Calu3 (cell line): ENCODE results near the gene BRF1. TPM values are rescaled to one million over a fixed set of nuclear protein-coding genes. Genes with fewer than 3 reads are reported as not detected.

Experiments used
- BruUV-seq: library from RNA; stranded (reverse); fragments of 400-500 nt; replicated peaks from 2 replicates; lab custom pipeline; 2021; lab: Mats Ljungman, UMichigan
- CTCF ChIA-PET: fragments of 300-600 bp; sonication (Branson Sonifier 250); formaldehyde crosslinking; loops from one replicate; lab custom pipeline; 2022; ENCODE audit warnings: antibody characterized with exemption; lab: Charles Lee
- DNase-seq: peaks from one replicate; pipeline ENCODE4 v3.0.0; 2022
- H3K27ac Mint-ChIP-seq: one replicate; pipeline ENCODE4 v1.8.0; 2022; ENCODE audit warnings: mixed read lengths; ENCODE audit not compliant: unreplicated experiment
- H3K27me3 Mint-ChIP-seq: one replicate; pipeline ENCODE4 v1.8.0; 2022; ENCODE audit warnings: mixed read lengths; ENCODE audit not compliant: unreplicated experiment
- H3K36me3 Mint-ChIP-seq: one replicate; pipeline ENCODE4 v1.8.0; 2022; ENCODE audit warnings: mild to moderate bottlenecking, moderate library complexity, mixed read lengths; ENCODE audit not compliant: insufficient read depth, unreplicated experiment
- H3K4me1 Mint-ChIP-seq: one replicate; pipeline ENCODE4 v1.8.0; 2022; ENCODE audit warnings: mild to moderate bottlenecking, low read depth, mixed read lengths; ENCODE audit not compliant: unreplicated experiment
- H3K4me3 Mint-ChIP-seq: one replicate; pipeline ENCODE4 v1.8.0; 2022; ENCODE audit warnings: mild to moderate bottlenecking, low read depth, moderate library complexity, mixed read lengths; ENCODE audit not compliant: unreplicated experiment
- H3K9me3 Mint-ChIP-seq: one replicate; pipeline ENCODE4 v1.8.0; 2022; ENCODE audit warnings: low read depth, mixed read lengths; ENCODE audit not compliant: unreplicated experiment
- intact Hi-C: fragments of 100-400 bp; cut with micrococcal nuclease; formaldehyde crosslinking; loops from one replicate; pipeline ENCODE4 v1.10.0; 2022; ENCODE audit not compliant: unreplicated experiment
- total RNA-seq: library from RNA; stranded (reverse); gene quantifications from 2 replicates; pipeline ENCODE4 v1.2.3, GENCODE V29; 2022
- TF ChIP-seq, protein P1 (sequence below): fragments of 200-600 bp; IDR thresholded peaks from one replicate; pipeline ENCODE4 v1.8.0; 2022; ENCODE audit warnings: antibody characterized with exemption; ENCODE audit not compliant: unreplicated experiment

BRF1 gene
- total RNA-seq, 1 experiment from 2014 or later, result 38.4 TPM

DNA sequence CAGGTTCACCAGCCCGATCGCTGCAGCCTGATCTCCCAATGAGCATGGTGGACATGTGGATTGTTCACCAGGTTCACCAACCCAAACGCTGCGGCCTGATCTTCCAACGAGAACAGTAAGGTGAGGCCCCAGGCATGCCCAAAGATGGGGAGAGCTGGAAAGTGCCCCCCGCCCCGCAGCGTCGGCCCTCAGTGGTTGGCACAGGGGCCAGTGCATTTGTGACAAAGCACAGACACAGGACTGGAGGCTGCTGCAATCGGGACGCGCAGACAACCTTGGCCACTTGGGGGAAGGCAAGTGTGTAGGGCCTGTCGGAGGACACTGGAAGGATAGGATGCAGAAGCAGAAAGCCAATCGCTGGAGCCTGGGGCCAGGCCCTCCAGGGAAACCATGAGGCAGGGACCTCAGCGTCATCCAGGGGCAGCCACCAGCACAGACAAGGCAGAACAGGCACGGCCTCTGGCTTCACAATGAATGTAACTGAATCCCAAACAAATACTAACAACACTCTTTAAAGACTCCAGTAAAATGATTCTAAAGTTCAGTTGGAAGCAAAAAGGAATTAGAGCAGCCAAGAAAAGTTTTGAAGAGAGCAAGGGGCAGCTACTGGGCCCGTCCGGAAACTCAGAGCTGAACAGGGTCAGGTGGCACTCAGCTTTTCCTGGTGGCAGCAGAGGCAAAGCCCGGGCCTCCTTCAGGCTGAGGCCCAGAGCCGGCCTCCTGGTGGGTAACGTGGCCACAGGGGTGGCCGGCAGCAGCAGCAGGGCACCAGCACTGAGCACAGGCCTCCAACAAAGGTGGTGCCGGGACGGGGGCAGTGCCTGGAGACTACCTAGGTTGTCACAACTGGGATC lies 13.3 kb downstream of the BRF1 start:
- intact Hi-C loops, result no loop called here
- no peaks in the 10 kb centered on the region for H3K27me3 Mint-ChIP-seq
- DNase-seq, result no peak
- no peaks in the 10 kb centered on the region for H3K4me1 Mint-ChIP-seq
- TF ChIP-seq, protein P1, sequence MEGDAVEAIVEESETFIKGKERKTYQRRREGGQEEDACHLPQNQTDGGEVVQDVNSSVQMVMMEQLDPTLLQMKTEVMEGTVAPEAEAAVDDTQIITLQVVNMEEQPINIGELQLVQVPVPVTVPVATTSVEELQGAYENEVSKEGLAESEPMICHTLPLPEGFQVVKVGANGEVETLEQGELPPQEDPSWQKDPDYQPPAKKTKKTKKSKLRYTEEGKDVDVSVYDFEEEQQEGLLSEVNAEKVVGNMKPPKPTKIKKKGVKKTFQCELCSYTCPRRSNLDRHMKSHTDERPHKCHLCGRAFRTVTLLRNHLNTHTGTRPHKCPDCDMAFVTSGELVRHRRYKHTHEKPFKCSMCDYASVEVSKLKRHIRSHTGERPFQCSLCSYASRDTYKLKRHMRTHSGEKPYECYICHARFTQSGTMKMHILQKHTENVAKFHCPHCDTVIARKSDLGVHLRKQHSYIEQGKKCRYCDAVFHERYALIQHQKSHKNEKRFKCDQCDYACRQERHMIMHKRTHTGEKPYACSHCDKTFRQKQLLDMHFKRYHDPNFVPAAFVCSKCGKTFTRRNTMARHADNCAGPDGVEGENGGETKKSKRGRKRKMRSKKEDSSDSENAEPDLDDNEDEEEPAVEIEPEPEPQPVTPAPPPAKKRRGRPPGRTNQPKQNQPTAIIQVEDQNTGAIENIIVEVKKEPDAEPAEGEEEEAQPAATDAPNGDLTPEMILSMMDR, result no peak
- no TSS peak for BruUV-seq
- no peaks in the 10 kb centered on the region for H3K9me3 Mint-ChIP-seq
- H3K4me3 Mint-ChIP-seq, result no peak overlapping the region
- CTCF ChIA-PET, result no interaction called here
- H3K36me3 Mint-ChIP-seq, result peaks cover 4% of the 10 kb centered on the region
- H3K27ac Mint-ChIP-seq, result no peak overlapping the region

DNA sequence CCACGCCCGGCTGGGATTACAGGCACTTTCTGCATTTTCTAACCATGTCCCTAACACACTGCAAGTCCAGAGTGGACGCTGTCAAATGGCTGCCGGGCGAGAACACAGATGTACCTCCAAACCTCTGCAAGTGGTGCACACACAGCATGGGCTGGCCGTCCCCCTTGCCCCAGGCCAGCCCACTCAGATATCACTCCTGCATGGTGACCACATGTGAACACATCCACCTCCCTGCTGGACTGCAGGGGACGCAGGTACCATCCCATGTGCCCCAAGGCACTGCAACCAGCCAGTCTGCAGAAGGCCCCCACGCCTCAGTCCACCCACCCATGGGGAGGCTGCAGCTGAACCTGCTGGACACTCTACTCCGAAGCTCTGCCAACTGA lies 14.0 kb downstream of the BRF1 start:
- no peak for DNase-seq
- no TSS peak for BruUV-seq
- H3K4me1 Mint-ChIP-seq, result no peaks in the 10 kb centered on the region

GRCh38 chr14:105285174-105285573 lies 15.6 kb downstream of the BRF1 start:
- no TSS peak for BruUV-seq
- TF ChIP-seq, protein P1, result no peak
- H3K4me3 Mint-ChIP-seq, result no peak overlapping the region
- intact Hi-C loops, result no loop called here
- no peaks in the 10 kb centered on the region for H3K9me3 Mint-ChIP-seq
- DNase-seq, result no peak
- peaks cover 4% of the 10 kb centered on the region for H3K36me3 Mint-ChIP-seq
- no peaks in the 10 kb centered on the region for H3K4me1 Mint-ChIP-seq
- H3K27me3 Mint-ChIP-seq, result no peaks in the 10 kb centered on the region
- no peak overlapping the region for H3K27ac Mint-ChIP-seq
- CTCF ChIA-PET, result no interaction called here

More for the DNA sequence above, 14.0 kb downstream of the BRF1 start:
- no peaks in the 10 kb centered on the region for H3K27me3 Mint-ChIP-seq
- no peak overlapping the region for H3K4me3 Mint-ChIP-seq
- intact Hi-C loops, result no loop called here
- TF ChIP-seq, protein P1, result no peak
- no peaks in the 10 kb centered on the region for H3K9me3 Mint-ChIP-seq
- H3K27ac Mint-ChIP-seq, result no peak overlapping the region
- peaks cover 4% of the 10 kb centered on the region for H3K36me3 Mint-ChIP-seq
- CTCF ChIA-PET, result no interaction called here

DNA sequence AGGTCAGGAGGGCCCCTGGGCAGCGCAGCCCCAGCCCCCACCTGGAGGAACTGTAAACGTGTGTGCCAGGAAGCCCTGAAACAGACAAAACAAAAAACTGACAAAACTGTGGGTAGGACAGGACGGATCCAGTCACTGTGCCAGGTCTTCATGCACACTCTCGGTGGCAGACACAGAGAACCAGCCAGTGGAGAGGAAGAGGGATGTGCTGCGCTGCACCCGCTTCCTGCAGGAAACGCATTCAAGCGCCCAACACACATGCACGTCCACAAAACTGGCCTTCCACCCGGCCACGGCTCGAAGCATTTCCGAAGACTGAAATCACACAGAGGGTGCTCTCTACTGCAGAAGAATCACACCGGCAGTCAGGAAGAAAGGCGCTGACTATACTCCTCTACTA lies 16.9 kb downstream of the BRF1 start:
- no peaks in the 10 kb centered on the region for H3K4me1 Mint-ChIP-seq
- peaks cover 4% of the 10 kb centered on the region for H3K36me3 Mint-ChIP-seq
- no peak for DNase-seq
- CTCF ChIA-PET, result no interaction called here
- H3K9me3 Mint-ChIP-seq, result no peaks in the 10 kb centered on the region
- intact Hi-C loops, result no loop called here
- no peak overlapping the region for H3K4me3 Mint-ChIP-seq
- BruUV-seq, result no TSS peak
- no peak overlapping the region for H3K27ac Mint-ChIP-seq
- TF ChIP-seq, protein P1, result no peak
- H3K27me3 Mint-ChIP-seq, result no peaks in the 10 kb centered on the region
